Measurements from ENCODE around the gene NFATC2.
A peak's percentile ranks its signal among the peaks of the same experiment; 100 is the strongest.

Gene NFATC2

GRCh38 chr20:51447765-51448148 is 94.8 kb downstream of the NFATC2 start:
- H3K4me1 Mint-ChIP-seq (ENCODE audit: low read depth), result peaks cover 27% of the 10 kb centered on the region
- H3K36me3 Mint-ChIP-seq (ENCODE audit: low read depth), result peaks cover 51% of the 10 kb centered on the region
- no peak overlapping the region for H3K4me3 Mint-ChIP-seq
- H3K9me3 Mint-ChIP-seq, result no peaks in the 10 kb centered on the region
- H3K27ac Mint-ChIP-seq, result no peak overlapping the region
- H3K27me3 Mint-ChIP-seq (ENCODE audit: low read depth), result no peaks in the 10 kb centered on the region

GRCh38 chr20:51447097-51447764 is 95.3 kb downstream of the NFATC2 start:
- Mint-ChIP-seq H3K27me3 (ENCODE audit: low read depth) (no peaks in the 10 kb centered on the region), H3K27ac (no peak overlapping the region), H3K36me3 (ENCODE audit: low read depth) (peaks cover 46% of the 10 kb centered on the region), H3K4me1 (ENCODE audit: low read depth) (peaks cover 23% of the 10 kb centered on the region), H3K4me3 (no peak overlapping the region), H3K9me3 (no peaks in the 10 kb centered on the region)

DNA sequence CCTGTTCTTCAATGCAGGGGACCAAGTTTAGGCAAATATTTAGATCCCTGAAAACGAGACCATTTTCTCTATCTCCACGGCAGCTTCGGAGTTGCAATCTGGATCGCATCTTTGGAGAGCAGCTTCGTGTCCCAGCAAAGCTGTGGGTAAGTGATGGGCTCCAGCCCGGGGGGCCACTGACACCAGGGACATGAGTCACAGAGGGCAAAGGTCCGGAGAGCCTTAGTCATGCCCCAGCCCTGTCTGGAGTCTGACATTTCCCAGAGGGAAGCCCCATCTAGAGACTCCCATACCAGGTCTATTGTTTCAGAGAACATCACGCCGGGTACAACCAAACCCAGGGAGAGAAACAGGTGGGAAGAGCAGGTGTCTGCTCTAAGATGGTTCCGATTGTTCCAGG is 95.9 kb downstream of the NFATC2 start:
- Mint-ChIP-seq H3K4me3 (no peak overlapping the region), H3K4me1 (ENCODE audit: low read depth) (peaks cover 21% of the 10 kb centered on the region), H3K36me3 (ENCODE audit: low read depth) (peaks cover 43% of the 10 kb centered on the region), H3K27ac (peak overlapping the region; percentile 43), H3K9me3 (no peaks in the 10 kb centered on the region), H3K27me3 (ENCODE audit: low read depth) (no peaks in the 10 kb centered on the region)

- H3K27ac Mint-ChIP-seq, result no peak overlapping the region
- no peaks in the 10 kb centered on the region for H3K27me3 Mint-ChIP-seq (ENCODE audit: low read depth)
- peaks cover 21% of the 10 kb centered on the region for H3K4me1 Mint-ChIP-seq (ENCODE audit: low read depth)
- peaks cover 38% of the 10 kb centered on the region for H3K36me3 Mint-ChIP-seq (ENCODE audit: low read depth)
- H3K9me3 Mint-ChIP-seq, result no peaks in the 10 kb centered on the region
- H3K4me3 Mint-ChIP-seq, result no peak overlapping the region
Measured at GRCh38 chr20:51446230-51446629, 96.3 kb downstream of the NFATC2 start.

DNA sequence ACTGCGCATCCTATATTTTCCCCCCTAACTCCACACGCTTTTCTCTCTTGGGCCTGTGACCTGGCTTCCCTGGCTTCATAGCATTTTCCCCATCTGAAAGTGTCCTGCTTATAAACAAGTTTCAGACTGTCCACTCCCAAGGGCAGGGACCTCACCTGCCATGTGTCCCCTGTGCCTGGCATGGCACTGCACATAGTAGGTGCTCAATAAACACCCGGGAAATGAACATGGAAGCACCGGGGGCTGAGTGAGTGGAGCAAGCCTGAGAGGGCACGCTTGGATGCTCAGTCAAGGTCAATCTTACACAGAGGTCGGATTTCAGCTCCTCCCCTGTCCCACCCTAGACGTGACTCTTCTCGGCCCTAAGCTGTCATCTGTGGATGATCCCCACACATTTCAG is 96.9 kb downstream of the NFATC2 start:
- H3K4me1 Mint-ChIP-seq (ENCODE audit: low read depth), result peaks cover 22% of the 10 kb centered on the region
- H3K9me3 Mint-ChIP-seq, result no peaks in the 10 kb centered on the region
- H3K27ac Mint-ChIP-seq, result peak overlapping the region; percentile 69
- H3K36me3 Mint-ChIP-seq (ENCODE audit: low read depth), result peaks cover 39% of the 10 kb centered on the region
- H3K4me3 Mint-ChIP-seq, result no peak overlapping the region
- no peaks in the 10 kb centered on the region for H3K27me3 Mint-ChIP-seq (ENCODE audit: low read depth)

DNA sequence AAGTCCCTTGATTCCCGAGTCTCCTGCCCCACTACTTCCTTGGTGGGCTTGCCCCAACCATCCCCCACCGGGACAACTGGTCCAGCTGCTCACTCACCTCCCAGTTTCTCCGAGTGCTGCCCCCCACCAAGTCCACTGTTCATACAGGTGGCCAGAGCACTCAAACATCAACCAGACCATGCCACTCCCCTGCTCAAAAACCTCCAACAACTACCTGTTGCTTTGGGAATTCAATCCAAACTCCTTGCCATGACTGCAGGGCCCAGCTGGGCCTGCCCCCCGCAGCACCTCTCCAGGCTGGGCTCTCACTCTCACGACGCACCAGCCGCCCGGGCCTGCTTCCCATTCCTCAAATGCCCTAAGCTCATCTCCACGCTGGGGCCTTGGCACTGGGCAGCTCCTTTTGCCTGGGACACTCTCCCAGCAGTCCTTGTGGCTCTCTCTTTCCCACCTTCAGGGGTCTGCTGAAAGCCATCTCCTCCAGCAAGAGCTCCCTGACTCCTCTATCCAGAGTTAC is 97.5 kb downstream of the NFATC2 start:
- H3K27me3 Mint-ChIP-seq (ENCODE audit: low read depth), result no peaks in the 10 kb centered on the region
- H3K36me3 Mint-ChIP-seq (ENCODE audit: low read depth), result peaks cover 39% of the 10 kb centered on the region
- H3K9me3 Mint-ChIP-seq, result no peaks in the 10 kb centered on the region
- no peak overlapping the region for H3K27ac Mint-ChIP-seq
- H3K4me1 Mint-ChIP-seq (ENCODE audit: low read depth), result peaks cover 26% of the 10 kb centered on the region
- no peak overlapping the region for H3K4me3 Mint-ChIP-seq

GRCh38 chr20:51444467-51444866 is 98.1 kb downstream of the NFATC2 start:
- Mint-ChIP-seq H3K9me3 (no peaks in the 10 kb centered on the region), H3K27me3 (ENCODE audit: low read depth) (no peaks in the 10 kb centered on the region), H3K36me3 (ENCODE audit: low read depth) (peaks cover 41% of the 10 kb centered on the region), H3K4me3 (no peak overlapping the region), H3K4me1 (ENCODE audit: low read depth) (peaks cover 29% of the 10 kb centered on the region), H3K27ac (no peak overlapping the region)

DNA sequence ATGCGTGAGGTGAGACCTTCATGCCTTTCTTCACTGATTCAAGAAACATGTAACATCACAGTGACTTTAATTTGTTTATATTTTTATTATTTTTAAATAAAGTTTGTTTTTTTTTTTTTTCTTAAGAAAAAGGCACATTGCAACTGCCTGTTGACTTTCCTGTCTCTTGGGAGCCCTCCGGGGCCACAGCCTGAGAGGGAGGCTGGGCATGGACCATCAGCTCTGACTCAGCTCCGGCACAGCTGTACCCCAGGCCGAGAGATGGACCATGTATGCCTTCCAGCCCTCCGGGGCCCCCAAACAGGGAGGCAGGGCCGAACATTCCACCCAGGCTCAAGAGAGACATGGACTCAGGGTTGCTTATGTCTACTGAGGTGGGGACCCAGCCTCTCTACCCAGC is 99.9 kb downstream of the NFATC2 start:
- Mint-ChIP-seq H3K27ac (no peak overlapping the region), H3K36me3 (ENCODE audit: low read depth) (peaks cover 51% of the 10 kb centered on the region), H3K4me1 (ENCODE audit: low read depth) (peaks cover 39% of the 10 kb centered on the region)

DNA sequence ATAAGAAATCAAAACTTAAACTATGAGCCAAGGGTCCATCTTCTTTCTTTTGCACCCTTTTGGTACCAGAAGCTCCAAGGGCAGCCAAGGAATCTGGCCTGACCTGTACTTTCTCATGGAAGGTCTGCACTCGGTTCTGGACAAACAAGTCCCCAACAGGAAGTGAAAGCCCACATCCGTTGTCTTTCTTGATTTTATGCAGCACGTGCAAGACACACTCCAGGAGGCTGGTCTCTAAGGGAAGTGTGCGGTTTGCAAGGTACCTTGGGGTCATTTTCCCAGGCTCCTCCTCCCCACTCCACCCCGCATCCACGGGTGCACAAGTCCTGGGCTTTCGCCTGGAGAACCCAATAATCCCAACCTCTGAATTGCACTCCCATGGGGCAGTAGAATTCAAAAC is 101.9 kb downstream of the NFATC2 start:
- H3K9me3 Mint-ChIP-seq, result no peaks in the 10 kb centered on the region
- peaks cover 45% of the 10 kb centered on the region for H3K36me3 Mint-ChIP-seq (ENCODE audit: low read depth)
- H3K27me3 Mint-ChIP-seq (ENCODE audit: low read depth), result no peaks in the 10 kb centered on the region
- no peak overlapping the region for H3K4me3 Mint-ChIP-seq
- no peak overlapping the region for H3K27ac Mint-ChIP-seq
- peaks cover 35% of the 10 kb centered on the region for H3K4me1 Mint-ChIP-seq (ENCODE audit: low read depth)

More for the DNA sequence above, 99.9 kb downstream of the NFATC2 start:
- H3K9me3 Mint-ChIP-seq, result no peaks in the 10 kb centered on the region
- no peak overlapping the region for H3K4me3 Mint-ChIP-seq
- H3K27me3 Mint-ChIP-seq (ENCODE audit: low read depth), result no peaks in the 10 kb centered on the region

- no peak overlapping the region for H3K4me3 Mint-ChIP-seq
- H3K9me3 Mint-ChIP-seq, result no peaks in the 10 kb centered on the region
- peaks cover 51% of the 10 kb centered on the region for H3K36me3 Mint-ChIP-seq (ENCODE audit: low read depth)
- peak overlapping the region; percentile 55 for H3K27ac Mint-ChIP-seq
- H3K27me3 Mint-ChIP-seq (ENCODE audit: low read depth), result no peaks in the 10 kb centered on the region
- peaks cover 31% of the 10 kb centered on the region for H3K4me1 Mint-ChIP-seq (ENCODE audit: low read depth)
Measured at GRCh38 chr20:51439160-51439689, 103.3 kb downstream of the NFATC2 start.

DNA sequence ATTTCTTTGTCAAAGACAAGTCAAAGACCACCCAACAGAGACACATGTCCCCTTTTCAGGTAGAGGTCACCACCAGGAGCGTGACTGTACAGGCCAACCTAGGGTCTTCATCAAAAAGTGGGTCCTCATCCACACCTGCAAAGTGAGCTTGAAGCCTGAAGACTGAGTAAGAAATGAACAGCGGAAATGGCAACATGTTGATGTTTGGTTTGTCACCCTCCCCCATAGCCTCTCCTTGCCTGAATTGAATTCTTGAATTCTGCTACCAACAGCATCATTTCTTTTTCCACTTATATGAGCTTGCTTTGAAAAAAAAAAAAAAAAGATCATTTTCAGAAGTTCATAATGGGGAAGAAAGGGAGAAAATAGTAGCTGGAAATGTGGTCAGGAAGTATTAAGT is 104.4 kb downstream of the NFATC2 start:
- H3K27me3 Mint-ChIP-seq (ENCODE audit: low read depth), result no peaks in the 10 kb centered on the region
- H3K4me1 Mint-ChIP-seq (ENCODE audit: low read depth), result peaks cover 36% of the 10 kb centered on the region
- H3K4me3 Mint-ChIP-seq, result no peak overlapping the region
- H3K9me3 Mint-ChIP-seq, result no peaks in the 10 kb centered on the region
- no peak overlapping the region for H3K27ac Mint-ChIP-seq
- peaks cover 52% of the 10 kb centered on the region for H3K36me3 Mint-ChIP-seq (ENCODE audit: low read depth)

- peaks cover 57% of the 10 kb centered on the region for H3K36me3 Mint-ChIP-seq (ENCODE audit: low read depth)
- H3K27ac Mint-ChIP-seq, result no peak overlapping the region
- H3K27me3 Mint-ChIP-seq (ENCODE audit: low read depth), result no peaks in the 10 kb centered on the region
- peaks cover 44% of the 10 kb centered on the region for H3K4me1 Mint-ChIP-seq (ENCODE audit: low read depth)
- no peaks in the 10 kb centered on the region for H3K9me3 Mint-ChIP-seq
- peak overlapping the region; percentile 33 for H3K4me3 Mint-ChIP-seq
Measured at GRCh38 chr20:51437182-51437924, 105.2 kb downstream of the NFATC2 start.

GRCh38 chr20:51434580-51435247 is 107.8 kb downstream of the NFATC2 start:
- Mint-ChIP-seq H3K4me1 (ENCODE audit: low read depth) (peaks cover 55% of the 10 kb centered on the region), H3K4me3 (no peak overlapping the region), H3K27me3 (ENCODE audit: low read depth) (no peaks in the 10 kb centered on the region), H3K36me3 (ENCODE audit: low read depth) (peaks cover 65% of the 10 kb centered on the region), H3K9me3 (no peaks in the 10 kb centered on the region), H3K27ac (no peak overlapping the region)

DNA sequence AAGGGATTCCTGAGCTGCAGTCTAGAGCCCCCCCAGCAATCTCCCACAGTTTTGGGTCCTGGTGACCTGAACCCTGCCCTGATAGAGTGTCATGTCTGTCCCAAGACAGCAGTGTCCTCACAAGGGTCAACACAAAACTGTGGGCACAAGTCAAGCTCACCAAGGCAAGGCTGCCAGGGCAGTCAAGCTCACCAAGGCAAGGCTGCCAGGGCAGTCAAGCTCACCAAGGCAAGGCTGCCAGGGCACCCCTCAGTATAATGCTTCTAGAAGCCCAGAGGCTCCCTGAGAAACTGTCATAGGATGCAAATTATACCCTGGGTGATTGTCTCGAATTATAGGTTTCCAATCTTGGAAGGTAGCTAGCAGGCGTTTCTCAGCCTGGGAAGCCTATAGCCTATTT is 108.5 kb downstream of the NFATC2 start:
- Mint-ChIP-seq H3K9me3 (no peaks in the 10 kb centered on the region), H3K36me3 (ENCODE audit: low read depth) (peaks cover 64% of the 10 kb centered on the region), H3K27me3 (ENCODE audit: low read depth) (no peaks in the 10 kb centered on the region), H3K4me1 (ENCODE audit: low read depth) (peaks cover 54% of the 10 kb centered on the region), H3K27ac (no peak overlapping the region), H3K4me3 (no peak overlapping the region)
